HepG2 (cell line): Measurements from ENCODE around the gene LRP10. TPM values are rescaled to one million over a fixed set of nuclear protein-coding genes. Genes with fewer than 3 reads are reported as not detected.
A peak's percentile ranks its signal among the peaks of the same experiment; 100 is the strongest.

Experiments
- ADNP ChIP-seq: sonication (generic); formaldehyde crosslinking; IDR thresholded peaks from 2 replicates; pipeline ENCODE4 v1.4.0; 2020; ENCODE audit warnings: missing genetic modification reagents
- BORCS8-MEF2B ChIP-seq: sonication (generic); formaldehyde crosslinking; IDR thresholded peaks from 2 replicates; pipeline ENCODE4 v1.8.0; 2022; ENCODE audit warnings: mild to moderate bottlenecking, missing genetic modification reagents
- CHD4 ChIP-seq: fragments of 200-600 bp; sonication (generic); IDR thresholded peaks from 2 replicates; pipeline ENCODE4 v1.7.0; 2017; ENCODE audit warnings: mild to moderate bottlenecking, low read length, borderline replicate concordance
- FOXJ3 ChIP-seq: sonication (generic); formaldehyde crosslinking; IDR thresholded peaks from 2 replicates; pipeline ENCODE4 v1.4.0; 2020; ENCODE audit warnings: missing genetic modification reagents, mild to moderate bottlenecking, borderline replicate concordance
- HNRNPH1 ChIP-seq: fragments of 200-400 bp; formaldehyde crosslinking; optimal IDR thresholded peaks from 2 replicates; pipeline ENCODE3; 2017; ENCODE audit warnings: mild to moderate bottlenecking, low read depth, low read length
- MXD3 ChIP-seq: IDR thresholded peaks from 2 replicates; pipeline ENCODE4 v1.6.1; 2016; ENCODE audit warnings: mild to moderate bottlenecking, missing biosample characterization, missing genetic modification reagents
- MYC ChIP-seq: sonication (generic); formaldehyde crosslinking; IDR thresholded peaks from 2 replicates; pipeline ENCODE4 v1.9.0; 2021; ENCODE audit warnings: missing genetic modification reagents, borderline replicate concordance
- NR2F2 ChIP-seq: IDR thresholded peaks from 2 replicates; pipeline ENCODE4 v1.6.1; 2012; ENCODE audit warnings: low read depth, inconsistent platforms, borderline replicate concordance
- RARG ChIP-seq: sonication (generic); formaldehyde crosslinking; IDR thresholded peaks from 2 replicates; pipeline ENCODE4 v1.4.0; 2020; ENCODE audit warnings: low read depth, mild to moderate bottlenecking, missing genetic modification reagents
- SALL2 ChIP-seq: sonication (generic); formaldehyde crosslinking; IDR thresholded peaks from 2 replicates; pipeline ENCODE4 v1.8.1; 2023; ENCODE audit warnings: mild to moderate bottlenecking, missing genetic modification reagents, inconsistent platforms
- STAG1 ChIP-seq: sonication (generic); formaldehyde crosslinking; IDR thresholded peaks from 2 replicates; pipeline ENCODE4 v1.4.0; 2020; ENCODE audit warnings: missing genetic modification reagents
- TBX3 ChIP-seq: fragments of 450-650 bp; IDR thresholded peaks from 2 replicates; pipeline ENCODE4 v1.6.1; 2017; ENCODE audit warnings: antibody characterized with exemption, mild to moderate bottlenecking, inconsistent platforms, borderline replicate concordance
- TEAD2 ChIP-seq: sonication (generic); formaldehyde crosslinking; IDR thresholded peaks from 2 replicates; pipeline ENCODE4 v1.9.0; 2021; ENCODE audit warnings: missing genetic modification reagents
- WIZ ChIP-seq: sonication (generic); formaldehyde crosslinking; IDR thresholded peaks from 2 replicates; pipeline ENCODE4 v1.5.1; 2020; ENCODE audit warnings: mild to moderate bottlenecking, missing genetic modification reagents
- ZBTB33 ChIP-seq: sonication (generic); formaldehyde crosslinking; IDR thresholded peaks from 2 replicates; pipeline ENCODE4 v1.4.0; 2020; ENCODE audit warnings: missing genetic modification reagents
- ZBTB4 ChIP-seq: sonication (generic); formaldehyde crosslinking; IDR thresholded peaks from 2 replicates; pipeline ENCODE4 v1.4.0; 2020; ENCODE audit warnings: missing genetic modification reagents, mild to moderate bottlenecking, borderline replicate concordance
- ZKSCAN1 ChIP-seq: fragments of 150-350 bp; IDR thresholded peaks from 2 replicates; pipeline ENCODE4 v1.6.1; 2014; ENCODE audit warnings: low read length
- ZNF180 ChIP-seq: sonication (generic); formaldehyde crosslinking; IDR thresholded peaks from 2 replicates; pipeline ENCODE4 v1.4.0; 2020; ENCODE audit warnings: low read depth, missing genetic modification reagents, borderline replicate concordance
- ZNF20 ChIP-seq: sonication (generic); formaldehyde crosslinking; IDR thresholded peaks from 2 replicates; pipeline ENCODE4 v1.4.0; 2020; ENCODE audit warnings: mild to moderate bottlenecking, moderate library complexity, missing genetic modification reagents
- ZNF576 ChIP-seq: sonication (generic); formaldehyde crosslinking; IDR thresholded peaks from 2 replicates; pipeline ENCODE4 v1.4.0; 2020; ENCODE audit warnings: mild to moderate bottlenecking, missing genetic modification reagents
- ZNF614 ChIP-seq: IDR thresholded peaks from 2 replicates; pipeline ENCODE4 v1.6.1; 2018; ENCODE audit warnings: missing biosample characterization, missing genetic modification reagents, inconsistent platforms, borderline replicate concordance
- ZNF616 ChIP-seq: sonication (generic); formaldehyde crosslinking; IDR thresholded peaks from 2 replicates; pipeline ENCODE4 v1.5.0; 2020; ENCODE audit warnings: low read depth, mild to moderate bottlenecking, missing genetic modification reagents
- ZNF678 ChIP-seq: sonication (generic); formaldehyde crosslinking; IDR thresholded peaks from 2 replicates; pipeline ENCODE4 v1.4.0; 2020; ENCODE audit warnings: mild to moderate bottlenecking, missing genetic modification reagents
- ZNF790 ChIP-seq: sonication (generic); formaldehyde crosslinking; IDR thresholded peaks from 2 replicates; pipeline ENCODE4 v1.8.0; 2022; ENCODE audit warnings: missing genetic modification reagents, mild to moderate bottlenecking, borderline replicate concordance
- ZNF841 ChIP-seq: sonication (generic); formaldehyde crosslinking; IDR thresholded peaks from 2 replicates; pipeline ENCODE4 v1.8.1; 2023; ENCODE audit warnings: missing genetic modification reagents, borderline replicate concordance
- polyA plus RNA-seq, 8 experiments: library from polyadenylated mRNA; depleted of rRNA in 3 of 8; stranded (reverse) in 7 of 8; unstranded in 1 of 8; fragments of >200 nt; fragmentation: Illumina TruSeq in 4 of 8; extraction: Trizol in 4 of 8; gene quantifications; 2 replicates each; pipeline versions ENCODE4 v1.2.1 to v1.2.3, GENCODE V29; 2011 to 2016; ENCODE audit warnings: low read depth in 4 of 8, missing spikeins in 1 of 8, mixed read lengths in 1 of 8; ENCODE audit not compliant: insufficient read depth in 1 of 8
- total RNA-seq, 5 experiments: library from RNA; depleted of rRNA; stranded (reverse); fragments of >200 nt; fragmentation: Illumina TruSeq; extraction: Trizol; gene quantifications; 2 replicates each; pipeline ENCODE4 v1.2.3, GENCODE V29; 2016; ENCODE audit warnings: low read depth in 1 of 5

The LRP10 gene
- total and polyA plus RNA-seq, 2 of the 13 experiments (the other 11 are each of a cell fraction or from before 2014, with no cell fraction given): 16.9 to 45.2 TPM

GRCh38 chr14:22822016-22822570, 49.4 kb upstream of the LRP10 start (continued):
- TF ChIP-seq ZNF616 (CRISPR knock-in tag): no peak
- no peak for TF ChIP-seq MYC (CRISPR knock-in tag)
- TF ChIP-seq CHD4: no peak
- no peak for TF ChIP-seq BORCS8-MEF2B (CRISPR knock-in tag)
- TF ChIP-seq ADNP (CRISPR knock-in tag): no peak
- no peak for TF ChIP-seq WIZ (CRISPR knock-in tag)
- TF ChIP-seq ZNF20: no peak
- no peak for TF ChIP-seq STAG1
- TF ChIP-seq ZNF576 (CRISPR knock-in tag): 0 out of 2 replicates have a peak, but pooled peaks have one; percentile 12
- 0 out of 2 replicates have a peak, but pooled peaks have one; percentile 33 for TF ChIP-seq ZNF180 (CRISPR knock-in tag)
- peak; percentile 63; the same call in 1 of the 2 replicates for TF ChIP-seq ZBTB33 (CRISPR knock-in tag)
- no peak for TF ChIP-seq ZNF614 (CRISPR knock-in tag)
- TF ChIP-seq ZBTB4 (CRISPR knock-in tag): 0 out of 2 replicates have a peak, but pooled peaks have one; percentile 53
- no peak for TF ChIP-seq MXD3 (CRISPR knock-in tag)
- no peak for TF ChIP-seq SALL2
- no peak for TF ChIP-seq ZNF841 (CRISPR knock-in tag)
- no peak for TF ChIP-seq HNRNPH1
- no peak for TF ChIP-seq TEAD2 (CRISPR knock-in tag)
- no peak; the same call in 1 of the 2 replicates for TF ChIP-seq ZNF790
- TF ChIP-seq TBX3: no peak
- no peak for TF ChIP-seq NR2F2
- no peak; the same call in 1 of the 2 replicates for TF ChIP-seq ZNF678 (CRISPR knock-in tag)
- no peak for TF ChIP-seq ZKSCAN1
- no peak for TF ChIP-seq RARG (CRISPR knock-in tag)
- no peak for TF ChIP-seq FOXJ3 (CRISPR knock-in tag)
